T-helper 17 cell (primary cell): ENCODE results near the gene TVP23C. TPM values are rescaled to one million over a fixed set of nuclear protein-coding genes. Genes with fewer than 3 reads are reported as not detected.
"Not testable (repeated sequence)": the region's sequence is repeated elsewhere in the genome, so short reads cannot be mapped to it uniquely, and the experiment has no call there.

Source experiments
- ATAC-seq: fragments of 150-1000 bp; cut with Tn5 transposase; 2 replicates; pipeline ENCODE4 v1.10.0; 2021; ENCODE audit warnings: mild to moderate bottlenecking, moderate library complexity
- DNase-seq, 3 donors: peaks; one replicate each; pipeline versions ENCODE4 v3.0.0 to v3.0.0-alpha.2; 2020 to 2021
- H3K9me3 ChIP-seq: one replicate; pipeline ENCODE4 v1.7.0; 2013; ENCODE audit warnings: low read length, mild to moderate bottlenecking; ENCODE audit not compliant: control insufficient read depth, poor library complexity, severe bottlenecking
- H3K27ac Mint-ChIP-seq: one replicate; pipeline ENCODE4 v1.8.0; 2022; ENCODE audit warnings: mild to moderate bottlenecking, moderate library complexity, mixed read lengths
- H3K27me3 Mint-ChIP-seq: one replicate; pipeline ENCODE4 v1.8.0; 2022; ENCODE audit warnings: mixed read lengths
- H3K36me3 Mint-ChIP-seq: one replicate; pipeline ENCODE4 v1.8.0; 2022; ENCODE audit warnings: low read depth, mixed read lengths
- H3K4me1 Mint-ChIP-seq: one replicate; pipeline ENCODE4 v1.8.0; 2022; ENCODE audit warnings: mild to moderate bottlenecking, mixed read lengths
- H3K4me3 Mint-ChIP-seq: one replicate; pipeline ENCODE4 v1.8.0; 2022; ENCODE audit warnings: mild to moderate bottlenecking, moderate library complexity, mixed read lengths
- total RNA-seq, 4 donors: library from RNA in 2 of 4; stranded (reverse) in 2 of 4; gene quantifications; one replicate each; pipeline ENCODE4 v1.2.3 and lab custom pipeline; 2022 to 2026

TVP23C gene
- total RNA-seq, 2 donors from 2014 or later: 18.2 to 21.8 TPM

GRCh38 chr17:15558403-15559105, 4.7 kb downstream of the TVP23C start:
- not testable (repeated sequence) for ATAC-seq, H3K9me3 ChIP-seq
- peaks cover 24% of the 10 kb centered on the region for H3K4me1 Mint-ChIP-seq

DNA sequence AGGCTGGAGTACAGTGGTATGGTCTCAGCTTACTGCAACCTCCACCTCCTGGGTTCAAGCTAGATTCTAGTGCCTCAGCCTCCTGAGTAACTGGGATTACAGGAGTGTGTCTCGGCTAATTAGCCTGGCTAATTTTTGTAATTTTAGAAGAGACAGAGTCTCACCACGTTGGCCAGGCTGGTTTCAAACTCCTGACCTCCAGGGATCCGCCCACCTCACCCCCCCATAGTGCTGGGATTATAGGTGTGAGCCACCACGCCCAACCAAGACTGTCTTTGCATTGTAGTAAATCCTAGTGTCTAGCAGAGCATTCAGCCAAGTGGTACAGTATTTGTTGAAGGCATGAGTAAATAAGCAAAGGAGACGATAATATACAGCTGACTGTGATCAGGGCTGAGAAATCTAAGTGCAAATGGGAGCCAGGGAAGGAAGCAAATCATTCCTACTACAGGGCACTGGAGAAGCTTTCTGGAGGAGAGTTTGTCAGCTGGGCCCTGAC, 5.9 kb downstream of the TVP23C start:
- peaks cover 24% of the 10 kb centered on the region for H3K4me1 Mint-ChIP-seq
- H3K27ac Mint-ChIP-seq, H3K27me3 Mint-ChIP-seq, DNase-seq, H3K4me3 Mint-ChIP-seq, ATAC-seq, H3K9me3 ChIP-seq, H3K36me3 Mint-ChIP-seq: not testable (repeated sequence)

More at GRCh38 chr17:15558403-15559105, 4.7 kb downstream of the TVP23C start:
- H3K4me3 Mint-ChIP-seq, H3K36me3 Mint-ChIP-seq, H3K27me3 Mint-ChIP-seq, DNase-seq, H3K27ac Mint-ChIP-seq: not testable (repeated sequence)

DNA sequence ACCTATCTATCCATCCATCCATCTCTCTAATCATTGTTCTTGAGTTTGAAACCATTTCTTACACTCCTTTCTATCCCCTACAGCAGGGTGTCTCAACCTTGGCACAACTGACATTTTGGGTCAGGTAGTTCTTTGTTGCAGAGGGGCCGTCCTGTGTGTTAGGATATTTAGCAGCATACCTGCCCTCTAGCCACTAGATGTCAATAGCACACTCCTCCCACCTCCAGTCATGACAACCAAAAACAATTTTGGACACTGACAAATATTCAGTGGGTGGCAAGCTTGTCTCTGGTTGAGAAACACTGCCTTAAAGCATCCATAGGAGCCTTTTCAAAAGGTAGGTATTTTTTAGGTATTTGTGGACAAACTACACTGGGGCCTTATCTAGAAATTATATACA, 10.4 kb downstream of the TVP23C start:
- not testable (repeated sequence) for H3K9me3 ChIP-seq, H3K36me3 Mint-ChIP-seq, H3K27ac Mint-ChIP-seq, H3K4me3 Mint-ChIP-seq, H3K27me3 Mint-ChIP-seq, DNase-seq
- ATAC-seq: peak; percentile 54
- H3K4me1 Mint-ChIP-seq: peaks cover 19% of the 10 kb centered on the region

- H3K36me3 Mint-ChIP-seq, H3K27ac Mint-ChIP-seq, H3K4me3 Mint-ChIP-seq, DNase-seq, H3K27me3 Mint-ChIP-seq, ATAC-seq, H3K9me3 ChIP-seq, H3K4me1 Mint-ChIP-seq: not testable (repeated sequence)
Observed at GRCh38 chr17:15549552-15549951, 13.7 kb downstream of the TVP23C start.

DNA sequence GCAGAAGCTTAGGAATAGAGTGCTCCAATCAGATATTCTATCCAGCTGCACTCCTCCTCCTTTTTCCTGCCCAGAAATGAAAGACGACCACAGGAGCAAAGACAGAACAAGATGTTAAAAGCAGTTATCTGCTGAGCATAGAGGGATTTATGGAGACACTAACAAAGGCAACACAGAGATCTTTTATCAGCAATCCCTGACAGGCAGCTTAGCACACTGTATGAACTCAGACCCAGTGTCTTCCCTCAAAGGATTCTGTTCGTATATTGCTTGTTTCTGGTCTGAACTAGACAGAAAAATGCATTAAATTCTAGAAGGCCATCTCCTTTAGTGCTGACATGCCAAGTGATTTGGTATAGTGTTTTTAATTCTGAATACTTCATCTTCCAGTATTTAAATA, 16.7 kb downstream of the TVP23C start:
- H3K27me3 Mint-ChIP-seq, H3K9me3 ChIP-seq, DNase-seq, H3K4me1 Mint-ChIP-seq, H3K36me3 Mint-ChIP-seq, H3K4me3 Mint-ChIP-seq, H3K27ac Mint-ChIP-seq, ATAC-seq: not testable (repeated sequence)

GRCh38 chr17:15540371-15541219, 22.7 kb downstream of the TVP23C start:
- not testable (repeated sequence) for H3K9me3 ChIP-seq, ATAC-seq, H3K27ac Mint-ChIP-seq, H3K27me3 Mint-ChIP-seq, H3K36me3 Mint-ChIP-seq, DNase-seq, H3K4me3 Mint-ChIP-seq, H3K4me1 Mint-ChIP-seq

GRCh38 chr17:15533122-15533521, 30.2 kb downstream of the TVP23C start:
- not testable (repeated sequence) for H3K27ac Mint-ChIP-seq, H3K27me3 Mint-ChIP-seq, H3K36me3 Mint-ChIP-seq, ATAC-seq, DNase-seq, H3K9me3 ChIP-seq, H3K4me1 Mint-ChIP-seq, H3K4me3 Mint-ChIP-seq

DNA sequence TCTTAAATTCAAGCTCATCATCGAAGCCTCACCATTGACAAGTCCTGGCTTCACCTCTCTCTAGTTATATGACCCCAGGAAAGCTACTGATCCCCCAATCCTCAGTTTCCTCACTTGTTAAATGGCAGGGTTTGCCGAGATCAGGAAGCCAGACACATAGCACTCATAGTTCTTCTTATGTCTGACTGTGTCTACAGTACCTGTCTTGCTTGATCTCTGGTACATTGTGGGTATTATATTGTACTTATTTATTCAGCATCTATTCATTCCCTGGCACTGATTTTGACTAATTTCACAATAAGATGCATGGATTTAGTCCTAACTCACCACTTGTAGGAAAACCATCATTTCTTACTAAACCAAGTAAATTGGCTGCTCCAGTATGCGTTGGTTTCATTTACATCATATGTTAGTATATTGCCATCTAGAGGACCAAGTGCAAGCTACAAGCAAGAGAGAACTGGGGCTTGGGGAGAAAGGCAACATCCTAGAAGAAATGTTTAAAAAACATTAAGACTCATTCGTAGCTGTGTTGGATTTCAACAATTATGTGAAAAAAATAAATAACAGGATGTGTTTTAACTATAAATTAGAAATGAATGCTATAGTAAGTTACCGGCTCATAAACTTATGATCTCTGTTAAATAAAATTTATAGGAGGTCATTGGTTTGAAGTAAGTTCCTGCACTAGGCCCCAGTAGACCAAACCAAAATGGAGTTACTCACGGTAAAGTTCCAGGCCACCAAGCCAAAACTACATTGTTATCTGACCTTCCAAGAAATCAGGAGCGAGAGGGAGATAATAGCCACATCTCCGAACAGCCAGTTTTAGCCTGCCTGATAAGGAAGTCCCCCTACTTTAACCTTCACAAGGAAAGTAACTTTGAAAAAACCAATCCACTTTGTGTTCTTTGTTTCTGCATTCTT, 36.7 kb downstream of the TVP23C start:
- H3K27ac Mint-ChIP-seq: peak overlapping the region; percentile 8

GRCh38 chr17:15524990-15525985, 38.0 kb downstream of the TVP23C start:
- not testable (repeated sequence) for H3K4me1 Mint-ChIP-seq, H3K9me3 ChIP-seq, ATAC-seq, H3K4me3 Mint-ChIP-seq, H3K27ac Mint-ChIP-seq, H3K36me3 Mint-ChIP-seq, H3K27me3 Mint-ChIP-seq, DNase-seq

More for the DNA sequence above, 36.7 kb downstream of the TVP23C start:
- H3K27me3 Mint-ChIP-seq, H3K36me3 Mint-ChIP-seq, H3K9me3 ChIP-seq, H3K4me1 Mint-ChIP-seq, DNase-seq, H3K4me3 Mint-ChIP-seq: not testable (repeated sequence)
- ATAC-seq: peak; percentile 65

DNA sequence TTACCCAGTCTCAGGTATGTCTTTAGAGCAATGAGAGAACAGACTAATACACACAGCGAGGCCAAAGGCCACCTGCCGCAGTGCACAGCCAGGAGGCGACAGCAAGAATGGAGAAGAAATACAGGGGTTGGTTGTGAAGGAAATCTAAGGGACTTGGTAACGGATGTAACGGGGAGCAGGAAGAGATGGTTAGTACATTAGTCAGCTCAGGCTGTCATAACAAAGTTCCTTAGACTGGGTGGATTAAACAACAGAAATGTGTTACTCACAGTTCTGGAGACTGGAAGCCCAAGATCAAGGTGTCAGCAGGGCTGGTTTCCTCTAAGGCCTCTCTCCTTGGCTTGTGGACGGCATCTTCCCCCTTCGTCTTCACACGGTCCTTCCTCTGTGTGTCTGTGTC, 47.1 kb downstream of the TVP23C start:
- H3K36me3 Mint-ChIP-seq: peaks cover 12% of the 10 kb centered on the region
- no peak overlapping the region for H3K4me3 Mint-ChIP-seq
- no peak overlapping the region for H3K27ac Mint-ChIP-seq
- no peaks in the 10 kb centered on the region for H3K9me3 ChIP-seq
- ATAC-seq: no peak
- H3K4me1 Mint-ChIP-seq: peaks cover 6% of the 10 kb centered on the region
- DNase-seq: no peak
- no peaks in the 10 kb centered on the region for H3K27me3 Mint-ChIP-seq

GRCh38 chr17:15514469-15514868, 48.8 kb downstream of the TVP23C start:
- ATAC-seq (no peak), DNase-seq (no peak)
- H3K9me3 ChIP-seq: no peaks in the 10 kb centered on the region
- Mint-ChIP-seq H3K27ac (peak overlapping the region; percentile 72), H3K4me1 (peaks cover 6% of the 10 kb centered on the region), H3K4me3 (no peak overlapping the region), H3K27me3 (no peaks in the 10 kb centered on the region), H3K36me3 (peaks cover 12% of the 10 kb centered on the region)

- Mint-ChIP-seq H3K36me3 (peaks cover 12% of the 10 kb centered on the region), H3K27me3 (no peaks in the 10 kb centered on the region), H3K27ac (peak overlapping the region; percentile 72), H3K4me1 (peaks cover 6% of the 10 kb centered on the region), H3K4me3 (no peak overlapping the region)
- DNase-seq (no peak), ATAC-seq (no peak)
- H3K9me3 ChIP-seq: no peaks in the 10 kb centered on the region
Observed at GRCh38 chr17:15513856-15514459, 49.3 kb downstream of the TVP23C start.
